ENCODE results near the gene CDH13.

Gene CDH13

GRCh38 chr16:83802135-83802534 is 1175.4 kb downstream of the CDH13 start:
- no peak for TF ChIP-seq POLR2A (IDR thresholded peaks at IDR 0.05; ENCODE audit: low read depth, low read length)
- no peak for FAIRE-seq
- DNase-seq (ENCODE audit: insufficient read length, low spot score), result no peak

GRCh38 chr16:83802554-83803205 is 1175.9 kb downstream of the CDH13 start:
- no peak for TF ChIP-seq POLR2A (IDR thresholded peaks at IDR 0.05; ENCODE audit: low read depth, low read length)
- no peak for FAIRE-seq

GRCh38 chr16:83803811-83804210 is 1177.0 kb downstream of the CDH13 start:
- DNase-seq (ENCODE audit: insufficient read length, low spot score) (no peak), FAIRE-seq (no peak)
- no peak for TF ChIP-seq POLR2A (IDR thresholded peaks at IDR 0.05; ENCODE audit: low read depth, low read length)

More at GRCh38 chr16:83802554-83803205, 1175.9 kb downstream of the CDH13 start:
- DNase-seq (ENCODE audit: insufficient read length, low spot score), result no peak

- DNase-seq (ENCODE audit: insufficient read length, low spot score) (no peak), FAIRE-seq (no peak)
- no peak for TF ChIP-seq POLR2A (IDR thresholded peaks at IDR 0.05; ENCODE audit: low read depth, low read length)
Observed at GRCh38 chr16:83804366-83804765, 1177.6 kb downstream of the CDH13 start.

- FAIRE-seq, result no peak
- no peak for TF ChIP-seq POLR2A (IDR thresholded peaks at IDR 0.05; ENCODE audit: low read depth, low read length)
- DNase-seq (ENCODE audit: insufficient read length, low spot score), result no peak
Observed at GRCh38 chr16:83806036-83806435, 1179.3 kb downstream of the CDH13 start.

GRCh38 chr16:83806731-83807130 is 1180.0 kb downstream of the CDH13 start:
- no peak for DNase-seq (ENCODE audit: insufficient read length, low spot score)
- no peak for FAIRE-seq
- TF ChIP-seq POLR2A (IDR thresholded peaks at IDR 0.05; ENCODE audit: low read depth, low read length), result no peak

GRCh38 chr16:83807327-83807709 is 1180.5 kb downstream of the CDH13 start:
- FAIRE-seq, result no peak
- no peak for DNase-seq (ENCODE audit: insufficient read length, low spot score)

GRCh38 chr16:83807710-83808572 is 1181.2 kb downstream of the CDH13 start, which contains the start of gene HSBP1:
TSS of gene HSBP1 (plus strand) at chr16:83807978. CDS start at chr16:83808077, 99 bp downstream.
- peak; percentile 74 for FAIRE-seq
- DNase-seq (ENCODE audit: insufficient read length, low spot score), result peak; percentile 90
- TF ChIP-seq POLR2A (IDR thresholded peaks at IDR 0.05; ENCODE audit: low read depth, low read length), result peak; percentile 91

More at GRCh38 chr16:83807327-83807709, 1180.5 kb downstream of the CDH13 start:
- no peak for TF ChIP-seq POLR2A (IDR thresholded peaks at IDR 0.05; ENCODE audit: low read depth, low read length)

- FAIRE-seq (no peak), DNase-seq (ENCODE audit: insufficient read length, low spot score) (no peak)
- no peak for TF ChIP-seq POLR2A (IDR thresholded peaks at IDR 0.05; ENCODE audit: low read depth, low read length)
Observed at GRCh38 chr16:83808573-83809014, 1181.8 kb downstream of the CDH13 start.

GRCh38 chr16:83809092-83809491 is 1182.3 kb downstream of the CDH13 start:
- TF ChIP-seq POLR2A (IDR thresholded peaks at IDR 0.05; ENCODE audit: low read depth, low read length), result no peak
- DNase-seq (ENCODE audit: insufficient read length, low spot score) (no peak), FAIRE-seq (no peak)

GRCh38 chr16:83810901-83811300 is 1184.1 kb downstream of the CDH13 start:
- no peak for TF ChIP-seq POLR2A (IDR thresholded peaks at IDR 0.05; ENCODE audit: low read depth, low read length)
- no peak for FAIRE-seq

GRCh38 chr16:83813823-83814658 is 1187.3 kb downstream of the CDH13 start:
- DNase-seq (ENCODE audit: insufficient read length, low spot score), result no peak
- TF ChIP-seq POLR2A (IDR thresholded peaks at IDR 0.05; ENCODE audit: low read depth, low read length), result no peak
- no peak for FAIRE-seq

More at GRCh38 chr16:83810901-83811300, 1184.1 kb downstream of the CDH13 start:
- no peak for DNase-seq (ENCODE audit: insufficient read length, low spot score)

GRCh38 chr16:83814659-83814985 is 1187.9 kb downstream of the CDH13 start:
- no peak for FAIRE-seq
- no peak for DNase-seq (ENCODE audit: insufficient read length, low spot score)
- no peak for TF ChIP-seq POLR2A (IDR thresholded peaks at IDR 0.05; ENCODE audit: low read depth, low read length)

GRCh38 chr16:83817022-83817421 is 1190.3 kb downstream of the CDH13 start:
- FAIRE-seq (no peak), DNase-seq (ENCODE audit: insufficient read length, low spot score) (no peak)
- no peak for TF ChIP-seq POLR2A (IDR thresholded peaks at IDR 0.05; ENCODE audit: low read depth, low read length)

Data from H54 (cell line).